GM15510 (cell line): ENCODE results near the gene HDAC5.
A peak's percentile ranks its signal among the peaks of the same experiment; 100 is the strongest.

ENCODE experiments used
- POLR2A ChIP-seq: IDR thresholded peaks from 3 replicates; pipeline ENCODE4 v1.6.1; 2011; ENCODE audit warnings: borderline replicate concordance; ENCODE audit not compliant: insufficient read length; ENCODE audit errors: extremely low read depth

The HDAC5 gene

DNA sequence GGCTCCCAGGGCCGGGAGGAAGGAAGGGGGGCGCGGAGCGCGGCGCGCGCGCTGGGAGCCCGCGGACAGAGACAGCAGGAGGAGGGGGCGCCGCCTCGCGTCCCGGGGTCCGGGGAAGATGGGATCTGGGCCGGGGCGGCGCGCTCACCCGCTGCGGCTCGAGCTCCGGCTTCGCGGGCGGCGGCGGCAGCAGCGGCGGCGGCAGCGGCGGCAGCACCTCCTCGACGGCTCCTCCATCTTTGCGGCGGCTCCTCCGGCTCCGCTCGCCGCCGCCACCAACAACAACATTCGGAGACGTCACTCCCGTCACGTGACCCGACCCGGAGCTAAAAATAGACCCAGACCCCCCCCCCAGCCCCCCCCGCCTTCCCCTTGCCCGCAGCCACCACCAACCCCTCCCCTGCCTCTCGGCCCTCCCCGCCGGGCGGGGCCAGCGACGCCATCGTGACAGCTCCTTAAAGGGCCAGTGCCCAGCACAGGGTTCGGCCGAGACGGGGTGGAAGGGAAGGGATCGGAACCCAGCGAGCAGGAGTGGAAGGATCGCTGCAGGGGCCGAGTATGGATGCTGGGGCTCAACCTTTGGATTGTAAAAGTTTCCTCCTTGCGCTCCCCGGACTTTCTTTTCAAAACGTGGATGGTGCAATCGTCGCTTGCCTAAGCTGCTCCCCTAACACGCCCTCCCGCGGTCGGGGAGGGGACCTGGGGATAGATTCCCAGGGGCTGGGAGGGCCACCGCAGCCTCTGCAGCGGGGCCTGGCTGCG is at the start of gene HDAC5:
Gene HDAC5 (minus strand): TSS at position 286 of the 762 bp plus-strand sequence. CDS start 6,126 bp downstream, outside the sequence.
- TF ChIP-seq POLR2A: peak; percentile 47

DNA sequence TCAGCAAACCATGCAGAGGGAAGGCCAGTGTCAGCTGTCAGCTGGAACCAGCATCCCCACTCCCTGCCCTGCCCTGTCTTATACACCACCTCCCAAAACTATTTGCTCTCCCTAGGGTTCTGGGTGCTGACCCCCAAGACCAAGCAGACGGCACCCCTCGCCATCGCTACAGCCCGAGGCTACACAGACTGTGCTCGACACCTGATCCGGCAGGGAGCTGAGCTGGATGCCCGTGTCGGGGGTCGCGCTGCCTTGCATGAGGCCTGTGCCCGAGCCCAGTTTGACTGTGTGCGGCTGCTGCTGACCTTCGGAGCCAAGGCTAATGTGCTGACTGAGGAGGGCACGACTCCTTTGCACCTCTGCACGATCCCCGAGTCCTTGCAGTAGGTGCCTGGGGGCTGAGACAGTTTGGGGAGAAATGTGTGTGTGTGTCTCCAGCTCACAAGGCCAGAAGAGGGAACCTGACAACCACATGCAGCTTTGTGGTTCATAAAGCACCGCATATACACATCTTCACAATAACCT is 48.6 kb upstream of the HDAC5 start:
- no peak for TF ChIP-seq POLR2A

DNA sequence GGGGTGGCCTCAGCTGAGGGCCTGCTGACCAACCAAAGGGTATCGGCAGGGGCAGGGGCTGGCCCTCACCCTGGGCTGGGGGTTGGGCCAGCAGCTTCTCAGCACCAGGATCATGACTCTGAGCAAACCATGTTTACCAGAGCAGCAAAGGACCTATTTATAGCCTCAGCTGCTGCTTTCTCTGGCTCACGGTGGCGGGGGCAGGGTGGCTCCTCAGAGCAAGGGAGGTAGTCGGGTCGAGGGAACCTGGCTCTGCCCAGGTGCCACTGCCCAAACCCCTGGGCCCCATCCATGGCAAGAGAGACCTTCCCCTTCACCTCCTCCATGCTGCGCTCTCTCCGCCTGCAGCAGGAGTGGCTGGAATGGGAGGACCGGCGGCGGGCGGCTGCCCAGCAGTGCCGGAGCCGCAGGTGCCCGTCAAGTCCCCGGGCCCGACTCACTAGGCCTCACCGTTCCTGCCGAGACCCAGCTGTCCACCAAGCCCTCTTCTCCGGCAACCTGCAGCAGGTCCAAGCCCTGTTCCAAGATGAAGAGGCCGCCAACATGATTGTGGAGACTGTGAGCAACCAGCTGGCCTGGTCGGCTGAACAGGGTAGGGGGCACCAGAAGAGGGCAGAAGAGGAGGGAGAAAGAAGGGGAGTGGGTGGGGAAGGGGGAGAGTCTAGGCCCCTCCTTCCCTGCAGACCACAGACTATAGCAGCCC is 47.2 kb upstream of the HDAC5 start, which contains the start of gene ASB16:
Gene ASB16 (plus strand): TSS at position 206 of the 703 bp plus-strand sequence. CDS start 86 bp downstream, at position 292.
- TF ChIP-seq POLR2A: no peak

DNA sequence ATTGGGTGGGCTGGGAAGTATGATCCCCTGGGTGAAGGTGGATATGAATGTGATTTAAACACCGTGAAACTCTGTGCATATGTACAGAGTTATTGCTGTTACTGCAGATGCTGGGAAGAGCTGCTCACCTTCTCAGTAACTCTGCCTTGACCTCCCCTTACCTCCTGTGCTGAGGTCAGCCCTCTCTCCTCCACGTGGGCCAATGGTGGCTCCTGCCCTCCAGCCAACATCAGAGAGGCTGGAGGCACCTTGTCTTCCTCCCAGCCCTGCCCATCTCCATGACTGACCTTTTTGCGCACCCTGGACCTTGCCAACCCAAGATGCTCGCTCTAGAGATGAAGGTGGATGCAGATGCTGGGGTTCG is 46.7 kb upstream of the HDAC5 start:
- no peak for TF ChIP-seq POLR2A

DNA sequence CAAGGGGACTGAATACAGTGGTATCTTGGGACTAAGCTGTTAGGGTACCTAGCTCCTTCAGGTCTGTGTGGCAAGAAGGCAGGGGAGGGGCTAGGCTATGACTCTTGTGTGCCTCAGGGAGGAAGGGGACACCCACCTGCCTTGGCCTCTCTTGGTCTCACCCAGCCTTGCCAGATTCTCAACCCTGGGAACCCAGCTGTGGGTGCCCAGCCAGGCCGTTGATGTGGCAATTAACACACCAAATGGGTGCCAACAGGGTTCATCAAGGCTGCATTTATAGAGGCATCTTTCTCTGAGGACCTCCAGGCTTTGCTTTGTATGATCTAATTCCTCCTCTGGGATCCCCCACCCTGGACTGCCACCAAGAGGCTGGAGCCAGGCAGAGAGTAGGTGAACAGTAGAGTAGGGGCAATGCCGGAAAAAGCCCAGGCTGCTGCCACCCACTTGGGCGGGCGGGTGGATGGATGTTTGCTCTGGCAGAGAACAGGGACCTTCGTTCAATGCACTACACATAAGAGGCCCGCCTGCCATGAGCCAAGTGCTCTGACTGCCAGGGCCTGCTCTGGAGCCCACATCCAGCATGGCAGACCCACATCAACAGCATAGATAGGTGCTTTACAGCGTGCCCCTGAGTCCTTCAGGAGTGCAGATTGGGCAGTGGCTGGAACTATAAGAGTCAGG is 43.9 kb upstream of the HDAC5 start:
- no peak for TF ChIP-seq POLR2A

DNA sequence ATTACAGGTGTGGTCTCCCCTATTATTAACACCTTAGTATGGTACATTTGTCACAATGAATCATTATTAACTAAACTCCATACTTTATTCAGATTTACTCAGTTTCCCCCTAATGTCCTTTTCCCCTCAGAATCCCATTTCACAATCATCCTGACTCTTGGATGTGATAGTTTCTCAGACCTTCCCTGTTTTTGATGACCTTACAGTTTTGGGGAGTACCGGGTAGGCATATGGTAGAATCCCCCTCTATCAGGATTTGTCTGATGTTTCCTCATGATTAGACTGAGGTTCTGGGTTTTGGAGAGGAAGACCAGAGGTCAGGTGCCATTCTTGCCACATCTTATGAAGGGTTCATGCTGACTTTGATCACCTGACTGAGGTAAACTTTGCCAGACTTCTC is 41.0 kb upstream of the HDAC5 start:
- TF ChIP-seq POLR2A: no peak

DNA sequence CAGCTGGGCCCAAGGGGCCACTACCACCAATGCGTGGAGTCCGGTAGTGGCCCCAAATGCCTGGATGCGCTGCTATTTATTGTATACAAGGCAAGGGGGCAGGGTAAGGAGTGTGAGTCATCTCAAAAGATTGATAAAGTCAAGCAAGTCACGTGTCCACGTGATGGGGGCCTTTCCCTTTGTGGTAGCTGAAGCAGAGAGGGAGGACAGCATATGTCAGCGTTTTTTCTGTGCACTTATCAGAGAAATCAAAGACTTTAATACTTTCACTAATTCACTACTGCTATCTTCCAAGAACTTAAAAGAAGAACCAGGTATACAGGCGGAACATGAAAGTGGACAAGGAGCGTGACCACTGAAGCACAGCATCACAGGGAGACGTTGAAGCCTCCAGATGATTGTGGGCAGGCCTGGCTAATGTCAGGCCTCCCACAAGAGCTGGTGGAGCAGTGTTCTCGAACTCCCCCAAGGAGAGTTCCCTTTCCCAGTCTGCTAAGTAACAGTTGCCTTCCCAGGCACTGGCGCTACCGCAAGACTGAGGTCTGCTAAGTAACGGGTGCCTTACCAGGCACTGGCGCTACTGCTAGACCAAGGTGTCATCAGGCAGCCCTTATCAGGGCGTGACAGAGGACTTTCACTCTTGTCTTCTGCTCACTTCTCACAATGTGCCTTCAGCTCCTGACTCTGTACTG is 36.2 kb upstream of the HDAC5 start:
- TF ChIP-seq POLR2A: no peak

DNA sequence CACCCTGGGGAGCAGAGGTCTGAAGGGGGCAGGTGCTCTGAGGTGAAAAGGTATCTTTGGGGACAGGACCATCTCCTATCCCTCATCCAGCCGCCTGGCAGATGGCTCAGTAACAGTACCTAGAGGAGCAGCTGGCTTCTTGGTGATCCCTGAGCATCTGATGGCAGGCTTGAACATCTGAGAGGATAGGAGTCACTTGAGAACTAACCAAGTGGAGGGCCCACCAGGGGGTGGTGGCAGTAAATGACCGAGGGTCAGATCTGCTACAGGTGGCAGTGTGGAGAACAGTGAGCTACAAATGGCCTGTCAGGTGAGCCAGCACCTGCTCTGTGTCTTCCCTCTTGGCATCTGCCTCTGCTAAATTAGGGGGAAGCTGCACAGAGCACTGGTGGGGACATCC is 32.0 kb upstream of the HDAC5 start:
- TF ChIP-seq POLR2A: no peak

DNA sequence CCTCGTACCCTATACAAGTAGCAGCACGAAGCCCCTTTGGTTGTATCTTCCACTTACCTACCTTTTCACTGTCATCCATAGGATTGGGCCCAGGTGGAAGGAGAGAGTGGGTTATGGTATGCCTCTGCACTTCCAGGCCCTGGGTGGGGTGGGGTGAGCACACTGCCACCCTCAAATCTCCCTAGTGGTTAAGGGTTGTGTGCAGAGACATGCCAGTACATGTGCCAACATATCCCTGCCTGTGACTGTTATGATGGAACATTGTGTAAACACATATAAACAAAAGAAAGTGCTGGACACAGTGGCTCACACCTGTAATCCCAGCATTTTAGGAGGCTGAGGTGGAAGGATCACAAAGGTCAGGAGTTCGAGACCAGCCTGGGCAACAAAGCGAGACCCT is 29.4 kb upstream of the HDAC5 start:
- TF ChIP-seq POLR2A: no peak

DNA sequence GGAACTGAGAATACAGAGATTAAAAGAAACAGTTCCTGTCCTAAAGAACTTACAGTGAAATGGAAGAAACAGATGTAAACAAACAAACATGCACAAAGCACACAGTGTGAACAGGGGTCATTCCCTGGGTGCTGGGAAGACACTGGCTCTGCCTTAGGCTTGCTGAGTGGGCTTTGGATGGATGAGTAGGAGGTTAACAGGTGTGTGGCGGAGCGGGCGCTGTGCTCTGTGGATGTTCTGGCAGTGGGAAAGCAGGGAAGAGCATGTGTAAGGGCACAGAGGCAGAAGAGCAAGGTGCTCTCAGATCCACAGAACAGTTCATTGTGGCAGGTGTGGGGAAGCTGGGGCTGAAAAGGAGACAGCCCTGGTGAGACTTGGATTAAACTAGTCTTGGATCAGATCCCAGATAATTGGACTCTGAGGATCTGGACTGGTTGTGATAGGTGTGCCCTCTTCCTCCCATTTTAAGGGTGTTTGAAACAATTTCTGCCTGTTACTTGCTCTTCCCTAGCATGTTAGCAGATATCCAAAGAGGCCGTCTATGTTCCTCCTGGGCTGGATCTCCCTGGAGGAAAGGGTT is 26.4 kb upstream of the HDAC5 start:
- no peak for TF ChIP-seq POLR2A

DNA sequence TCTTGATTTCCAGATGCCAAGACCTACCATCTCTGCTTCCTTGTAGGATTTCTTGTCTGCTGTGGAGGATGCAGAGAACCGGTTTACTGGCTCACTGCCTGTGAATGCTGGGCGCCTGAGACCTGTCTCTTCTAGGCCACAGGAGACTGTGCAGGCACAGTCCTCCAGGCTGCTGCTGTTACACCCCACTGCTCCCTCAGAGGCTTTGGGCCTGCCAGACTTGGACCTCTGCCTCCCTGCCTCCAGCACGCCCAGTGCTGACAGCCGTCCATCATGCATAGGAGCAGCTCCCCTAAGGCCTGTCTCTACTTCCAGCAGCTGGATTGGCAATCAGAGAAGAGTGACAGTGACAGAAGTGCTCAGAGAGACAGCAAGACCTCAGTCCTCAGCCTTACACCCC is 24.4 kb upstream of the HDAC5 start:
- TF ChIP-seq POLR2A: no peak

DNA sequence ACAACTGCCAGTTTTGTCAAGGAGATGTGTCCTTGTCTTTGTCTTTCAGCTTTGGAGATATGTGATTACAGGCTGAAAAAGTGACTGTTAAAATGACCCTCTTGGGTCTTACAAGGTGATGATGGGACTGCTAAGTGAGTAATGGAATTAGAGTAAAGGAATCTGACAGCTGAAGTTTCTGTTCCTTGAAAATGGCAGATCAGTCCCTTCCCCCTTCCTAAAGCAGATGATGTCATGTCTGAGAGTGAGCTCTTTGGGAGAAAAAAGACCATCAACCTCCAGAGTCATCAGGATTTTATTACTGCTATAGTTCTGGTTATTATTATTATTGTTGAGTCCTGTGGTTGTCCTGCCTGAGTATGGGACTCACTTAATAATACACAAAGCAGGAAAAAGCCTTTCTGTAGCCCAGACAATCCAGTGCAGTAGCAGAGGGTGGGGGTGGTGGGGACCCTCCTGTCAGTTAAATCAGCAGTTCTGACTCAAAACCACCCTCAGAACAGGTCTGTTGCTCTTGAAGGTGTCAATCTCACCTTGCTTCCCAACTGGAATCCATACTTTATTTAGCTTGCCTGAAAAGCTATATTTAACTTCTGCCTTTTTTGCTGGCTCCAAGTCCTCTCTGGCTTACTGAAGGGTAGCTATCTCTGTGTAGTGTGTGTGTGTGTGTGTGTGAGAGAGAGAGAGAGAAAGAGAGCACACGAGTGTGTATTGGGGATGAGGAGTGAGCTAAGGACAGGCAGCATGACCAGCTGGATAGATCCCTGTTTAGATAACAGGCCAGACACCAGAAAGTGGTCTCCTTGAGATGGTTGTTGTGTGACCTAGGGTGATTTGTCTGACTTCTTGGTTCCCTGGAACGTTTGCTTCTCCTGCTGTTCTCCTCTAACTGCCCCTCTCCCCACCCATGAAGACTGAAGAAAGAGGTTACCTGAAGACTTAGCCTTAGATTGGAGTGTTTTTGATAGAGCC is 23.2 kb upstream of the HDAC5 start:
- TF ChIP-seq POLR2A: no peak
